GM21723 (cell line): ENCODE results near the gene ICAM3.
"Not testable (repeated sequence)": the region's sequence is repeated elsewhere in the genome, so short reads cannot be mapped to it uniquely, and the experiment has no call there.

ENCODE experiments used
- ATAC-seq: cut with Tn5 transposase; IDR thresholded peaks from one replicate; pipeline ENCODE4 v1.9.1; 2021; ENCODE audit warnings: mild to moderate bottlenecking, moderate library complexity; ENCODE audit not compliant: unreplicated experiment

ICAM3 gene

GRCh38 chr19:10339380-10339960 lies at the start of gene ICAM3:
TSS of gene ICAM3 (minus strand) at chr19:10339624. CDS start at chr19:10339614, 10 bp downstream.
- ATAC-seq, result peak; percentile 63

GRCh38 chr19:10388957-10389356 lies 49.5 kb upstream of the ICAM3 start:
- ATAC-seq, result no peak

- ATAC-seq, result no peak
These were observed 45.2 kb upstream of the ICAM3 start for GRCh38 chr19:10384580-10384979.

- not testable (repeated sequence) for ATAC-seq
These were observed 43.7 kb upstream of the ICAM3 start for GRCh38 chr19:10383223-10383499.

- peak; percentile 87 for ATAC-seq
These were observed 41.1 kb upstream of the ICAM3 start, which contains the start of gene TYK2 for GRCh38 chr19:10380313-10381102. TSS of gene TYK2 (minus strand) at chr19:10380572. CDS start at chr19:10378406, 2,166 bp downstream.

- no peak for ATAC-seq
These were observed 40.5 kb upstream of the ICAM3 start for GRCh38 chr19:10379880-10380312.

GRCh38 chr19:10378124-10378523 lies 38.7 kb upstream of the ICAM3 start:
- no peak for ATAC-seq

- not testable (repeated sequence) for ATAC-seq
These were observed 37.8 kb upstream of the ICAM3 start for GRCh38 chr19:10377140-10377640.

GRCh38 chr19:10374931-10375330 lies 35.5 kb upstream of the ICAM3 start:
- ATAC-seq, result no peak

- no peak for ATAC-seq
These were observed 33.3 kb upstream of the ICAM3 start for GRCh38 chr19:10372690-10373089.

- no peak for ATAC-seq
These were observed 28.8 kb upstream of the ICAM3 start for GRCh38 chr19:10368101-10368803.

GRCh38 chr19:10366950-10367512 lies 27.6 kb upstream of the ICAM3 start:
- not testable (repeated sequence) for ATAC-seq

- ATAC-seq, result no peak
These were observed 26.1 kb upstream of the ICAM3 start for GRCh38 chr19:10365518-10365917.

- no peak for ATAC-seq
These were observed 25.2 kb upstream of the ICAM3 start for GRCh38 chr19:10364644-10365043.

GRCh38 chr19:10363789-10364281 lies 24.4 kb upstream of the ICAM3 start:
- no peak for ATAC-seq

GRCh38 chr19:10362259-10362658 lies 22.8 kb upstream of the ICAM3 start:
- no peak for ATAC-seq

GRCh38 chr19:10361569-10362011 lies 22.2 kb upstream of the ICAM3 start:
- ATAC-seq, result no peak

- ATAC-seq, result no peak
These were observed 17.0 kb upstream of the ICAM3 start for GRCh38 chr19:10356431-10356830.

GRCh38 chr19:10353793-10354391 lies 14.5 kb upstream of the ICAM3 start:
- no peak for ATAC-seq

- ATAC-seq, result no peak
These were observed 13.6 kb upstream of the ICAM3 start for GRCh38 chr19:10352764-10353671.
